Fibroblast of skin of left quadriceps (primary cell): ENCODE data around the gene TNS1.

Source experiments
- DNase-seq, 2 experiments: peaks; one replicate each; pipeline ENCODE4 v3.0.0-alpha.2; 2013; ENCODE audit warnings: low read depth in 2 of 2

The TNS1 gene

GRCh38 chr2:217998926-217999594, 3.7 kb downstream of the TNS1 start:
- no peak for DNase-seq

GRCh38 chr2:217997510-217997909, 5.3 kb downstream of the TNS1 start:
- no peak for DNase-seq

GRCh38 chr2:217996361-217996760, 6.4 kb downstream of the TNS1 start:
- DNase-seq, result peak in 1 of 2 experiments; percentile 60

- DNase-seq, result no peak
Measured at GRCh38 chr2:217995731-217996231, 7.0 kb downstream of the TNS1 start.

- DNase-seq, result peak in 1 of 2 experiments; percentile 51
Measured at GRCh38 chr2:217994776-217995274, 8.0 kb downstream of the TNS1 start.

- no peak for DNase-seq
Measured at GRCh38 chr2:217993817-217994463, 8.9 kb downstream of the TNS1 start.

GRCh38 chr2:217993138-217993537, 9.7 kb downstream of the TNS1 start:
- no peak for DNase-seq

GRCh38 chr2:217992061-217992460, 10.7 kb downstream of the TNS1 start:
- no peak for DNase-seq

- no peak for DNase-seq
Measured at GRCh38 chr2:217990791-217991465, 11.9 kb downstream of the TNS1 start.

- no peak for DNase-seq
Measured at GRCh38 chr2:217990389-217990788, 12.4 kb downstream of the TNS1 start.

GRCh38 chr2:217989221-217989948, 13.4 kb downstream of the TNS1 start:
- no peak for DNase-seq

- no peak for DNase-seq
Measured at GRCh38 chr2:217988840-217989204, 14.0 kb downstream of the TNS1 start.

- DNase-seq, result no peak
Measured at GRCh38 chr2:217988014-217988839, 14.6 kb downstream of the TNS1 start.

GRCh38 chr2:217987391-217987790, 15.4 kb downstream of the TNS1 start:
- no peak for DNase-seq

- DNase-seq, result no peak
Measured at GRCh38 chr2:217986256-217986961, 16.4 kb downstream of the TNS1 start.

GRCh38 chr2:217983276-217984233, 19.2 kb downstream of the TNS1 start:
- no peak for DNase-seq

- no peak for DNase-seq
Measured at GRCh38 chr2:217981971-217982370, 20.8 kb downstream of the TNS1 start.

GRCh38 chr2:217981084-217981730, 21.6 kb downstream of the TNS1 start:
- DNase-seq, result no peak

GRCh38 chr2:217980591-217980990, 22.2 kb downstream of the TNS1 start:
- no peak for DNase-seq
